GM12878 (cell line): ENCODE measurements around the gene SPRN. TPM values are rescaled to one million over a fixed set of nuclear protein-coding genes. Genes with fewer than 3 reads are reported as not detected.

ENCODE experiments used
- ATAC-seq: fragments of 200-7000 bp; cut with Tn5 transposase; 3 replicates; pipeline ENCODE4 v1.9.1; 2020; ENCODE audit warnings: mild to moderate bottlenecking, moderate library complexity
- BruUV-seq: library from RNA; stranded (reverse); fragments of 400-500 nt; replicated peaks from 2 replicates; lab custom pipeline; 2021; lab: Mats Ljungman, UMichigan
- CTCF ChIA-PET: fragments of 300-600 bp; sonication (Branson Sonifier 250); formaldehyde crosslinking; extraction: SDS; loops from one replicate; lab custom pipeline; 2021; ENCODE audit warnings: inconsistent platforms; lab: Yijun Ruan, JAX
- POLR2A ChIA-PET: fragments of 350-600 bp; formaldehyde crosslinking; extraction: SDS; loops from one replicate; lab custom pipeline; 2021; ENCODE audit warnings: inconsistent platforms; lab: Charles Lee
- RAD21 ChIA-PET: fragments of 300-600 bp; sonication (Branson Sonifier 250); formaldehyde crosslinking; loops from one replicate; lab custom pipeline; 2023; ENCODE audit warnings: antibody characterized with exemption; ENCODE audit not compliant: unreplicated experiment; lab: Charles Lee
- SMC1A ChIA-PET: fragments of 300-600 bp; sonication (Branson Sonifier 250); formaldehyde crosslinking; loops from one replicate; lab custom pipeline; 2023; ENCODE audit not compliant: unreplicated experiment, uncharacterized antibody; lab: Charles Lee
- DNase-seq: peaks from one replicate; pipeline ENCODE4 v3.0.0-alpha.2; 2011; ENCODE audit warnings: low read depth, low spot score
- FAIRE-seq: peaks from 3 replicates; lab custom pipeline; 2011; peaks lifted over from hg19 to GRCh38; lab: Jason Lieb, UNC
- H2AFZ ChIP-seq: 2 replicates; pipeline ENCODE4 v1.6.0; 2011; ENCODE audit warnings: low read depth, low read length, control low read depth; ENCODE audit not compliant: control insufficient read depth
- H3K27ac ChIP-seq: 2 replicates; pipeline ENCODE4 v1.5.1; 2011; ENCODE audit warnings: control low read depth; ENCODE audit not compliant: control insufficient read depth, insufficient read depth
- H3K27me3 ChIP-seq, 2 experiments: replicated peaks in 1 of 2; 2 replicates each; pipeline versions ENCODE4 v1.6.0 to v1.6.1; 2011; ENCODE audit warnings: low read length in 1 of 2; ENCODE audit not compliant: control insufficient read depth in 2 of 2, insufficient read depth in 2 of 2
- H3K36me3 ChIP-seq, 2 experiments: 2 replicates each; pipeline ENCODE4 v1.5.1; 2011; ENCODE audit warnings: low read length in 1 of 2; ENCODE audit not compliant: control insufficient read depth in 2 of 2, insufficient read depth in 2 of 2
- H3K4me1 ChIP-seq: 2 replicates; pipeline ENCODE4 v1.6.1; 2011; ENCODE audit warnings: mild to moderate bottlenecking, low read length, moderate library complexity, mixed read lengths; ENCODE audit not compliant: control insufficient read depth, insufficient read depth
- H3K4me2 ChIP-seq: 2 replicates; pipeline ENCODE4 v1.6.0; 2011; ENCODE audit warnings: control low read depth; ENCODE audit not compliant: control insufficient read depth, insufficient read depth
- H3K4me3 ChIP-seq: fragments of 200-600 bp; sonication (generic); 2 replicates; pipeline ENCODE4 v1.5.1; 2016
- H3K79me2 ChIP-seq: 2 replicates; pipeline ENCODE4 v1.6.0; 2011; ENCODE audit warnings: low read length; ENCODE audit not compliant: control insufficient read depth, insufficient read depth
- H3K9ac ChIP-seq: 2 replicates; pipeline ENCODE4 v1.8.0; 2011; ENCODE audit warnings: low read length, control low read depth, mixed read lengths; ENCODE audit not compliant: control insufficient read depth, insufficient read depth
- H3K9me3 ChIP-seq: replicated peaks from 3 replicates; pipeline ENCODE4 v1.5.1; 2011; ENCODE audit warnings: mild to moderate bottlenecking, low read length; ENCODE audit not compliant: control insufficient read depth, insufficient read depth
- H4K20me1 ChIP-seq: 2 replicates; pipeline ENCODE4 v1.6.0; 2011; ENCODE audit not compliant: control insufficient read depth, insufficient read depth
- CEBPZ ChIP-seq: fragments of 150-350 bp; IDR thresholded peaks from 2 replicates; pipeline ENCODE4 v1.6.1; 2016; ENCODE audit warnings: low read depth, low read length
- FOXM1 ChIP-seq: IDR thresholded peaks from 2 replicates; pipeline ENCODE4 v1.6.1; 2012; ENCODE audit warnings: low read depth, mild to moderate bottlenecking, inconsistent platforms, low read length, moderate library complexity
- MXI1 ChIP-seq: fragments of 150-350 bp; IDR thresholded peaks from 2 replicates; pipeline ENCODE4 v1.6.1; 2011; ENCODE audit warnings: low read depth, mild to moderate bottlenecking, inconsistent platforms, low read length, improper control_type of control experiment
- RELA ChIP-seq: fragments of 450-650 bp; IDR thresholded peaks from 2 replicates; pipeline ENCODE4 v1.8.0; 2014; ENCODE audit warnings: borderline replicate concordance; ENCODE audit not compliant: partially characterized antibody
- TCF7 ChIP-seq: IDR thresholded peaks from 2 replicates; pipeline ENCODE4 v1.6.1; 2014; ENCODE audit warnings: antibody characterized with exemption, borderline replicate concordance
- YY1 ChIP-seq: IDR thresholded peaks from 2 replicates; pipeline ENCODE4 v1.6.1; 2011; ENCODE audit warnings: low read depth, mild to moderate bottlenecking, low read length
- ZNF384 ChIP-seq: IDR thresholded peaks from 2 replicates; pipeline ENCODE4 v1.6.1; 2012; ENCODE audit warnings: low read depth, mild to moderate bottlenecking, low read length, improper control_type of control experiment, borderline replicate concordance
- ZNF687 ChIP-seq: fragments of 450-650 bp; IDR thresholded peaks from 2 replicates; pipeline ENCODE4 v1.6.1; 2017; ENCODE audit warnings: mild to moderate bottlenecking, moderate library complexity
- WGBS: methylation state at CpG from one replicate; pipeline ENCODE4 v1.1.6; 2016; ENCODE audit warnings: low lambda C conversion rate; ENCODE audit not compliant: insufficient replicate concordance, insufficient coverage; ENCODE audit errors: missing lambda C conversion rate; 5-methylcytosine and 5-hydroxymethylcytosine counted together
- in situ Hi-C: fragments of 300-500 bp; cut with MboI; formaldehyde crosslinking; loops from 9 replicates; pipeline ENCODE4 v1.14.3; 2018; ENCODE audit warnings: mixed read lengths
- intact Hi-C: fragments of 100-400 bp; cut with micrococcal nuclease; formaldehyde crosslinking; loops from one replicate; pipeline ENCODE4 v1.14.2; 2022; ENCODE audit not compliant: unreplicated experiment
- polyA plus RNA-seq, 11 experiments: library from polyadenylated mRNA; depleted of rRNA in 4 of 11; unstranded in 6 of 11; stranded (reverse) in 5 of 11; fragments of >200 nt; fragmentation: Nextera tagmentation in 4 of 11; fragmentation: Illumina TruSeq in 1 of 11; extraction: Ambion mirVana in 4 of 11; extraction: Trizol in 1 of 11; gene quantifications; 1 replicate in 1 of 11; 2 replicates in 10 of 11; pipeline versions ENCODE4 v1.2.1 to v1.2.3, GENCODE V29; 2011 to 2016; ENCODE audit warnings: inconsistent platforms in 2 of 11, missing spikeins in 2 of 11, low read depth in 1 of 11
- total RNA-seq, 4 experiments: library from RNA; depleted of rRNA in 3 of 4; stranded (reverse); fragments of >200 nt in 3 of 4; fragmentation: Illumina TruSeq in 1 of 4; extraction: Trizol in 1 of 4; gene quantifications; 2 replicates each; pipeline versions ENCODE4 v1.2.1 to v1.2.3, GENCODE V29; 2013 to 2021
- TF ChIP-seq, protein P1 (sequence below): fragments of 450-650 bp; IDR thresholded peaks from 2 replicates; pipeline ENCODE4 v1.6.1; 2017; ENCODE audit warnings: low read depth, mild to moderate bottlenecking, moderate library complexity

The SPRN gene
- total and polyA plus RNA-seq, 10 of the 15 experiments (the other 5 are each of a cell fraction or from before 2014, with no cell fraction given) = 0.03 to 0.96 (median 0.46) TPM; not detected in 6

DNA sequence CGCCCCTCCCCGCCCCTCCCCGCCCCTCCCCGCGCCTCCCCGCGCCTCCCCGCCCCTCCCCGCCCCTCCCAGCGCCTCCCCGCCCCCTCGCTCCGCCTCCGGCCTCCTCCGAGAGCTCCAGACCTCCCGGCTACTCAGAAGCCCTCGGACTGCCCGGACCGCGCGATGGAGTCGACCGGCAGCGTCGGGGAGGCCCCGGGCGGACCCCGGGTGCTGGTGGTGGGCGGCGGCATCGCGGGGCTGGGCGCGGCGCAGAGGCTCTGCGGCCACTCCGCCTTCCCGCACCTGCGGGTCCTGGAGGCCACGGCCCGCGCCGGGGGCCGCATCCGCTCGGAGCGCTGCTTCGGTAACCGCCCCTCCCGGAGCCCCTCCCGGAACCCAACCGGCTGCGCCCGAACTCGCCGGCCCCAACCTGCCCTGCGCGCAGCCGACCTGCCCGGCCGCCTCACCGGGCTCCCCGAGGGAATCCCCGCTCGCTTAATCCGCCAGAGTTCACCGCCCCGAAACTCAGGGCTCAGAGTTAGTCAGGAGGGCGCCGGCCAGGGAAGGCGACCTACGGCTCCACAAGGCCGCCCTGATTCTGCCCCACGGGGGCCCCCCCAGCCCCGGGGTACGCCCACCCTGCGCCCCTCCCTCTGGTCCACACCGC, 45.1 kb downstream of the SPRN start, which contains the start of gene PAOX (continued):
- TF ChIP-seq CEBPZ = no peak
- TF ChIP-seq YY1 = no peak
- TF ChIP-seq MXI1 = no peak
- no peak for TF ChIP-seq ZNF384
- TF ChIP-seq, all 136 proteins: peak for 17

GRCh38 chr10:133378251-133379096, 46.0 kb downstream of the SPRN start:
- H3K27ac ChIP-seq = no peak overlapping the region
- TF ChIP-seq, protein P1, sequence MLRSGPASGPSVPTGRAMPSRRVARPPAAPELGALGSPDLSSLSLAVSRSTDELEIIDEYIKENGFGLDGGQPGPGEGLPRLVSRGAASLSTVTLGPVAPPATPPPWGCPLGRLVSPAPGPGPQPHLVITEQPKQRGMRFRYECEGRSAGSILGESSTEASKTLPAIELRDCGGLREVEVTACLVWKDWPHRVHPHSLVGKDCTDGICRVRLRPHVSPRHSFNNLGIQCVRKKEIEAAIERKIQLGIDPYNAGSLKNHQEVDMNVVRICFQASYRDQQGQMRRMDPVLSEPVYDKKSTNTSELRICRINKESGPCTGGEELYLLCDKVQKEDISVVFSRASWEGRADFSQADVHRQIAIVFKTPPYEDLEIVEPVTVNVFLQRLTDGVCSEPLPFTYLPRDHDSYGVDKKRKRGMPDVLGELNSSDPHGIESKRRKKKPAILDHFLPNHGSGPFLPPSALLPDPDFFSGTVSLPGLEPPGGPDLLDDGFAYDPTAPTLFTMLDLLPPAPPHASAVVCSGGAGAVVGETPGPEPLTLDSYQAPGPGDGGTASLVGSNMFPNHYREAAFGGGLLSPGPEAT = peak; percentile 41; the same call in 1 of the 2 replicates
- 0 out of 2 replicates have a peak, but pooled peaks have one; percentile 24 for TF ChIP-seq ZNF687
- no peak for TF ChIP-seq FOXM1
- peak; percentile 34 for TF ChIP-seq RELA
- TF ChIP-seq TCF7 = no peak

More at GRCh38 chr10:133378251-133379096, 46.0 kb downstream of the SPRN start:
- Histone ChIP-seq H3K4me3 (peak overlapping the region; percentile 69), H2AFZ (peak overlapping the region; percentile 90), H3K36me3 (no peaks in the 10 kb centered on the region), H3K4me2 (peak overlapping the region; percentile 98), H3K79me2 (peaks cover 3% of the 10 kb centered on the region; the same call in 1 of the 2 replicates), H3K9ac (peak overlapping the region; percentile 63), H3K27me3 (no peaks in the 10 kb centered on the region), H3K9me3 (no peaks in the 10 kb centered on the region), H3K4me1 (peaks cover 13% of the 10 kb centered on the region), H4K20me1 (no peaks in the 10 kb centered on the region)
- no TSS peak for BruUV-seq
- intact Hi-C loops = loop anchor here (1.0 kb wide), 1 partner anchor 11 kb away; no protein-coding TSS in a partner anchor
- peak; percentile 73 for ATAC-seq
- no peak for DNase-seq
- in situ Hi-C loops = no loop called here
- RAD21 ChIA-PET = interaction anchor here (0.8 to 3.8 kb wide), 4 partner anchors 9 to 23 kb away, joined by 4 to 13 read pairs (median 6); no protein-coding TSS in a partner anchor
- SMC1A ChIA-PET = interaction anchor here (1.3 to 2.3 kb wide), 3 partner anchors 10 to 17 kb away, joined by 3 to 11 read pairs (median 5); no protein-coding TSS in a partner anchor
- POLR2A ChIA-PET = interaction anchor here (0.6 to 3.1 kb wide), 5 partner anchors 10 to 101 kb away, joined by 3 to 31 read pairs (median 5); partner anchors contain the start of gene FUOM
- CTCF ChIA-PET = interaction anchor here (1.5 kb wide), 1 partner anchor 11 kb away, joined by 4 read pairs; no protein-coding TSS in a partner anchor
- FAIRE-seq = peak; percentile 72
- WGBS = 3% methylated on average over 65 of the region's 90 CpGs
